DND-41 (cell line): ENCODE data around the gene RAB37.

Experiments
- ATAC-seq: fragments of 200-7000 bp; cut with Tn5 transposase; 3 replicates; pipeline ENCODE4 v1.9.1; 2021; ENCODE audit warnings: low read depth; ENCODE audit not compliant: insufficient read depth
- DNase-seq: peaks from one replicate; pipeline ENCODE4 v3.0.0-alpha.2; 2020
- H2AFZ ChIP-seq: 2 replicates; pipeline ENCODE4 v1.6.0; 2012; ENCODE audit warnings: low read depth, low read length
- H3K27ac ChIP-seq: 2 replicates; pipeline ENCODE4 v1.5.1; 2012; ENCODE audit warnings: low read length, inconsistent platforms
- H3K27me3 ChIP-seq: fragments of 200-600 bp; sonication (generic); 2 replicates; pipeline ENCODE4 v1.6.0; 2012; ENCODE audit warnings: low read length, mild to moderate bottlenecking, inconsistent platforms; ENCODE audit not compliant: insufficient read depth, poor library complexity
- H3K36me3 ChIP-seq: 2 replicates; pipeline ENCODE4 v1.5.1; 2012; ENCODE audit warnings: low read length, inconsistent platforms; ENCODE audit not compliant: insufficient read depth
- H3K4me1 ChIP-seq: 2 replicates; pipeline ENCODE4 v1.5.1; 2012; ENCODE audit warnings: mild to moderate bottlenecking, low read length; ENCODE audit not compliant: insufficient read depth
- H3K4me2 ChIP-seq: 2 replicates; pipeline ENCODE4 v1.6.0; 2012; ENCODE audit warnings: mild to moderate bottlenecking, moderate library complexity, low read length, inconsistent platforms; ENCODE audit not compliant: insufficient read depth
- H3K4me3 ChIP-seq, 2 experiments: fragments of 200-600 bp in 1 of 2; shearing (Covaris generic) in 1 of 2; 2 replicates each; pipeline ENCODE4 v1.5.1; 2012 to 2016; ENCODE audit warnings: inconsistent platforms in 2 of 2, low read length in 2 of 2, mild to moderate bottlenecking in 2 of 2, low read depth in 1 of 2, moderate library complexity in 1 of 2
- H3K79me2 ChIP-seq: 2 replicates; pipeline ENCODE4 v1.6.0; 2012; ENCODE audit warnings: low read length, inconsistent platforms; ENCODE audit not compliant: insufficient read depth
- H3K9ac ChIP-seq: 2 replicates; pipeline ENCODE4 v1.6.0; 2012; ENCODE audit warnings: low read depth, mild to moderate bottlenecking, inconsistent platforms, low read length, moderate library complexity
- H3K9me3 ChIP-seq: 2 replicates; pipeline ENCODE4 v1.5.1; 2012; ENCODE audit warnings: low read length, moderate library complexity, mild to moderate bottlenecking, inconsistent platforms; ENCODE audit not compliant: insufficient read depth, severe bottlenecking
- H4K20me1 ChIP-seq: 2 replicates; pipeline ENCODE4 v1.6.0; 2012; ENCODE audit warnings: low read length; ENCODE audit not compliant: insufficient read depth
- CTCF ChIP-seq: IDR thresholded peaks from 2 replicates; pipeline ENCODE4 v1.5.1; 2012; ENCODE audit warnings: borderline replicate concordance, low read length, moderate library complexity, mild to moderate bottlenecking; ENCODE audit not compliant: poor library complexity, severe bottlenecking; ENCODE audit errors: extremely low read depth
- EZH2 ChIP-seq: IDR thresholded peaks from 3 replicates; pipeline ENCODE4 v1.6.1; 2012; ENCODE audit warnings: borderline replicate concordance, low read depth, mild to moderate bottlenecking, moderate library complexity, low read length, inconsistent platforms; ENCODE audit not compliant: severe bottlenecking

The RAB37 gene

GRCh38 chr17:74712301-74712700 lies 24.8 kb upstream of the RAB37 start:
- ATAC-seq (no peak), DNase-seq (no peak)
- Histone ChIP-seq H3K36me3 (no peaks in the 10 kb centered on the region), H3K9ac (no peak overlapping the region), H3K27me3 (peaks cover 16% of the 10 kb centered on the region), H2AFZ (no peak overlapping the region), H4K20me1 (no peaks in the 10 kb centered on the region), H3K27ac (no peak overlapping the region), H3K4me1 (no peaks in the 10 kb centered on the region), H3K9me3 (no peaks in the 10 kb centered on the region), H3K4me3 (no peak overlapping the region), H3K79me2 (no peaks in the 10 kb centered on the region), H3K4me2 (no peak overlapping the region)
- TF ChIP-seq CTCF, result no peak
- no peak for TF ChIP-seq EZH2

- no peaks in the 10 kb centered on the region for H3K79me2 ChIP-seq
- no peak within 1 kb of the TSS for H2AFZ ChIP-seq
- H3K4me3 ChIP-seq, result no peak within 1 kb of the TSS
- ATAC-seq (no peak), DNase-seq (no peak)
- H3K4me2 ChIP-seq, result no peak within 1 kb of the TSS
- no peaks in the 10 kb centered on the region for H4K20me1 ChIP-seq
- H3K27ac ChIP-seq, result no peak within 1 kb of the TSS
- no peak within 1 kb of the TSS for H3K9ac ChIP-seq
- peaks cover 16% of the 10 kb centered on the region for H3K27me3 ChIP-seq
- H3K4me1 ChIP-seq, result no peaks in the 10 kb centered on the region
- no peaks in the 10 kb centered on the region for H3K9me3 ChIP-seq
- no peaks in the 10 kb centered on the region for H3K36me3 ChIP-seq
- no peak for TF ChIP-seq EZH2
- TF ChIP-seq CTCF, result no peak
Observed at GRCh38 chr17:74712756-74713155, 24.3 kb upstream of the RAB37 start, which contains the start of gene CD300LF. TSS of gene CD300LF (minus strand) at chr17:74712923. CDS start at chr17:74712866, 57 bp downstream.

- no peak overlapping the region for H3K4me2 ChIP-seq
- ATAC-seq (no peak), DNase-seq (no peak)
- no peaks in the 10 kb centered on the region for H3K9me3 ChIP-seq
- H3K4me3 ChIP-seq, result no peak overlapping the region
- no peaks in the 10 kb centered on the region for H3K79me2 ChIP-seq
- H3K27me3 ChIP-seq, result peaks cover 16% of the 10 kb centered on the region
- H2AFZ ChIP-seq, result no peak overlapping the region
- no peaks in the 10 kb centered on the region for H3K36me3 ChIP-seq
- TF ChIP-seq EZH2, result no peak
- no peak for TF ChIP-seq CTCF
- H3K4me1 ChIP-seq, result no peaks in the 10 kb centered on the region
- H3K27ac ChIP-seq, result no peak overlapping the region
- no peak overlapping the region for H3K9ac ChIP-seq
- no peaks in the 10 kb centered on the region for H4K20me1 ChIP-seq
Observed at GRCh38 chr17:74713171-74713755, 23.8 kb upstream of the RAB37 start.

- Histone ChIP-seq H3K4me3 (no peak overlapping the region), H3K79me2 (no peaks in the 10 kb centered on the region), H3K4me1 (no peaks in the 10 kb centered on the region), H3K4me2 (no peak overlapping the region), H2AFZ (no peak overlapping the region), H3K27me3 (peaks cover 16% of the 10 kb centered on the region), H3K27ac (no peak overlapping the region), H3K36me3 (no peaks in the 10 kb centered on the region), H3K9me3 (no peaks in the 10 kb centered on the region), H3K9ac (no peak overlapping the region), H4K20me1 (no peaks in the 10 kb centered on the region)
- TF ChIP-seq EZH2, result no peak
- TF ChIP-seq CTCF, result no peak
- ATAC-seq, result no peak
- no peak for DNase-seq
Observed at GRCh38 chr17:74715144-74715543, 21.9 kb upstream of the RAB37 start.
